OCI-LY3 (cell line): ENCODE measurements around the gene LAMC3.

Experiments
- H2AFZ ChIP-seq: fragments of 200-600, 300-600 bp; shearing (Covaris generic); 2 replicates; pipeline ENCODE4 v1.6.0; 2014; ENCODE audit warnings: antibody characterized with exemption, low read depth, low read length
- H3K27ac ChIP-seq: fragments of 200-600, 300-600 bp; sonication (generic); 2 replicates; pipeline ENCODE4 v1.5.1; 2014; ENCODE audit warnings: mild to moderate bottlenecking, low read length, moderate library complexity, mixed read lengths
- H3K27me3 ChIP-seq: fragments of 200-600, 300-600 bp; sonication (generic); 2 replicates; pipeline ENCODE4 v1.6.1; 2014; ENCODE audit warnings: low read depth, low read length, mixed read lengths
- H3K36me3 ChIP-seq: fragments of 200-600, 300-600 bp; sonication (generic); replicated peaks from 2 replicates; pipeline ENCODE3; 2014; ENCODE audit warnings: low read depth, low read length, mixed read lengths
- H3K4me1 ChIP-seq: fragments of 300-600, 200-600 bp; sonication (generic); 2 replicates; pipeline ENCODE4 v1.6.1; 2014; ENCODE audit warnings: low read length, mixed read lengths
- H3K4me2 ChIP-seq: fragments of 200-600, 300-600 bp; sonication (generic); 2 replicates; pipeline ENCODE4 v1.6.1; 2014; ENCODE audit warnings: low read length, mixed read lengths
- H3K4me3 ChIP-seq: fragments of 300-600, 200-600 bp; sonication (generic); 2 replicates; pipeline ENCODE4 v1.5.1; 2014; ENCODE audit warnings: antibody characterized with exemption, mild to moderate bottlenecking, low read length, moderate library complexity
- H3K79me2 ChIP-seq: fragments of 300-600, 200-600 bp; shearing (Covaris generic); 2 replicates; pipeline ENCODE4 v1.6.1; 2014; ENCODE audit warnings: mild to moderate bottlenecking, low read length, mixed read lengths
- H3K9ac ChIP-seq: fragments of 300-600, 200-600 bp; shearing (Covaris generic); 2 replicates; pipeline ENCODE4 v1.6.0; 2014; ENCODE audit warnings: mild to moderate bottlenecking, low read length, moderate library complexity
- H3K9me3 ChIP-seq: fragments of 200-600, 300-600 bp; shearing (Covaris generic); 2 replicates; pipeline ENCODE4 v1.6.1; 2014; ENCODE audit warnings: low read length, mixed read lengths; ENCODE audit not compliant: insufficient read depth
- H4K20me1 ChIP-seq: fragments of 200-600, 300-600 bp; sonication (generic); 2 replicates; pipeline ENCODE4 v1.6.1; 2016; ENCODE audit warnings: low read length, mixed read lengths; ENCODE audit not compliant: insufficient read depth
- EZH2phosphoT487 ChIP-seq: fragments of 200-600 bp; shearing (Covaris generic); IDR thresholded peaks from 2 replicates; pipeline ENCODE4 v1.6.1; 2018; ENCODE audit warnings: antibody characterized with exemption, mixed run types, low read depth
- TF ChIP-seq, protein P1 (sequence below): fragments of 200-600, 300-600 bp; sonication (generic); IDR thresholded peaks from 2 replicates; pipeline ENCODE4 v1.5.1; 2014; ENCODE audit warnings: antibody characterized with exemption, low read length, low read depth

LAMC3 gene

DNA sequence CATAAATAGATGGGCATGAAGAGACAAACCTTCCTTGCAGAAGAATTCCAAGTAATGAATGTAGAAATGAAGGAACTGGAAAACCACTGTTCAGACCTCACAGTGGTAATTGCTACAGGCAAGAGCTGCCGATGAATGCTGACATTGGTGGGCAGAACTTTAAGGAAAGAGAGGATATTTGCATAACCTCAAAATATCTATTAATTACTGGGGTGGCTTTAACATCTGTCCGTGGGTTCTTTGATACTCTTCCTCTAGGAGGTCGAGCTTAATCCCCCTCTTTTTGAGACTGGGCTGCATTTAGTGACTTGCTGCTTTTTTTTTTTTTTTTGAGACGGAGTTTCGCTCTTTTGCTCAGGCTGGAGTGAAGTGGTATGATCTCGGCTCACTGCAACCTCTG lies 34.7 kb downstream of the LAMC3 start:
- Histone ChIP-seq H3K79me2 (no peaks in the 10 kb centered on the region), H3K36me3 (no peaks in the 10 kb centered on the region), H2AFZ (no peak overlapping the region), H3K4me1 (peaks cover 38% of the 10 kb centered on the region), H3K4me3 (peak overlapping the region; percentile 54), H3K9ac (peak overlapping the region; percentile 72), H3K27me3 (no peaks in the 10 kb centered on the region), H3K9me3 (no peaks in the 10 kb centered on the region), H3K27ac (peak overlapping the region; percentile 96), H4K20me1 (no peaks in the 10 kb centered on the region), H3K4me2 (peak overlapping the region; percentile 78)
- no peak for TF ChIP-seq EZH2phosphoT487
- TF ChIP-seq, protein P1, sequence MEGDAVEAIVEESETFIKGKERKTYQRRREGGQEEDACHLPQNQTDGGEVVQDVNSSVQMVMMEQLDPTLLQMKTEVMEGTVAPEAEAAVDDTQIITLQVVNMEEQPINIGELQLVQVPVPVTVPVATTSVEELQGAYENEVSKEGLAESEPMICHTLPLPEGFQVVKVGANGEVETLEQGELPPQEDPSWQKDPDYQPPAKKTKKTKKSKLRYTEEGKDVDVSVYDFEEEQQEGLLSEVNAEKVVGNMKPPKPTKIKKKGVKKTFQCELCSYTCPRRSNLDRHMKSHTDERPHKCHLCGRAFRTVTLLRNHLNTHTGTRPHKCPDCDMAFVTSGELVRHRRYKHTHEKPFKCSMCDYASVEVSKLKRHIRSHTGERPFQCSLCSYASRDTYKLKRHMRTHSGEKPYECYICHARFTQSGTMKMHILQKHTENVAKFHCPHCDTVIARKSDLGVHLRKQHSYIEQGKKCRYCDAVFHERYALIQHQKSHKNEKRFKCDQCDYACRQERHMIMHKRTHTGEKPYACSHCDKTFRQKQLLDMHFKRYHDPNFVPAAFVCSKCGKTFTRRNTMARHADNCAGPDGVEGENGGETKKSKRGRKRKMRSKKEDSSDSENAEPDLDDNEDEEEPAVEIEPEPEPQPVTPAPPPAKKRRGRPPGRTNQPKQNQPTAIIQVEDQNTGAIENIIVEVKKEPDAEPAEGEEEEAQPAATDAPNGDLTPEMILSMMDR = no peak

DNA sequence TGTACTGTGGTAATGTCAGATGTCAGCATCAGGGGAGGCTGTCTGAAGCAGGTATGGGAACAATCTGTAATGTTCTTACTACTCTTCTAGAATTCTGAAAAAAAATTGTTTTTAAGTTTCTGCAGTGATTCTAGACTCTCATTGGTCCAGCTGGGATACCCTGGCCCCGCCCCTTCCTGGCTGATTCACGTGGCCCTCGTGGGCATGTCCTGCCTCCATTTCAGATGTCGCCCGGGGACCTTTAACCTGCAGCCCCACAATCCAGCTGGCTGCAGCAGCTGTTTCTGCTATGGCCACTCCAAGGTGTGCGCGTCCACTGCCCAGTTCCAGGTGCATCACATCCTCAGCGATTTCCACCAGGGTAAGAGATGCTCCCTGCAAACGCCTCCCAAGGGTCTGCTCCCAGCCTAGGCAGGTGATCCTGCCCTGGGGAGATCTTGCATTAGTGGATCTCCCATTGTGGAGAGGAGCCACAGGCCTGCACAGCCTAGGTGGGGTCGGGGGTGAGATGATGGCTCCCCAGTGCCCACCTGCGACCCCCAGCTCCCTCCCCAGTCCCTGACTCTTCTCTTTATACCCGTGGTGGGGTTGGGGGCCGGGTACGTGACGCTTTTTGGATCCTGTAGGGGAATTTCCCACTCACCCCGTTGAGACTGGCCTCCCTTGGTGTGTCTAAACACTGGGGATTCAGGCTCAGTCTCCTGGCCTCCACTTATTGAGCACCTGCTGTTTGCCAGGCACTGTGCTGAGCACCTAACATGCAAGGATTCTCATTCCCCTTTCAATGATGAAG lies 36.5 kb downstream of the LAMC3 start:
- Histone ChIP-seq H3K27me3 (no peaks in the 10 kb centered on the region), H3K9me3 (no peaks in the 10 kb centered on the region), H3K79me2 (no peaks in the 10 kb centered on the region), H2AFZ (peak overlapping the region; percentile 50), H3K4me2 (peak overlapping the region; percentile 87), H4K20me1 (no peaks in the 10 kb centered on the region), H3K4me1 (peaks cover 38% of the 10 kb centered on the region), H3K4me3 (peak overlapping the region; percentile 79), H3K27ac (peak overlapping the region; percentile 96), H3K9ac (peak overlapping the region; percentile 50; the same call in 1 of the 2 replicates), H3K36me3 (peaks cover 5% of the 10 kb centered on the region)
- TF ChIP-seq EZH2phosphoT487 = no peak
- TF ChIP-seq, protein P1 = no peak

DNA sequence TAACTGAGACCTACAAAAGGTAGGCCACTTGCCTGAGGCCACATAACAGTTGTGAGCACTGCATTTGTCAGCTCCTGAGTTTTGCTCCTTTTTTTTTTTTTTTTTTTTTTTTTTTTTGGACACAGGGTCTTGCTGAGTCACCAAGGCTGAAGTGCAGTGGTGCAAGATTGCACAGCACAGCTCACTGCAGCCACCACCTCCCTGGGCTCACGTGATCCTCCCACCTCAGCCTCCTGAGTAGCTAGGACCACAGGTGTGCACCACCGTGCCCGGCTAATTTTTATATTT lies 37.1 kb downstream of the LAMC3 start:
- TF ChIP-seq EZH2phosphoT487 = no peak
- TF ChIP-seq, protein P1 = no peak
- Histone ChIP-seq H3K36me3 (peaks cover 5% of the 10 kb centered on the region), H3K27ac (peak overlapping the region; percentile 96), H3K4me3 (peak overlapping the region; percentile 79), H4K20me1 (no peaks in the 10 kb centered on the region), H3K9ac (peak overlapping the region; percentile 50; the same call in 1 of the 2 replicates), H3K27me3 (no peaks in the 10 kb centered on the region), H3K4me1 (peaks cover 38% of the 10 kb centered on the region), H3K79me2 (no peaks in the 10 kb centered on the region), H3K4me2 (peak overlapping the region; percentile 87), H2AFZ (no peak overlapping the region), H3K9me3 (no peaks in the 10 kb centered on the region)

DNA sequence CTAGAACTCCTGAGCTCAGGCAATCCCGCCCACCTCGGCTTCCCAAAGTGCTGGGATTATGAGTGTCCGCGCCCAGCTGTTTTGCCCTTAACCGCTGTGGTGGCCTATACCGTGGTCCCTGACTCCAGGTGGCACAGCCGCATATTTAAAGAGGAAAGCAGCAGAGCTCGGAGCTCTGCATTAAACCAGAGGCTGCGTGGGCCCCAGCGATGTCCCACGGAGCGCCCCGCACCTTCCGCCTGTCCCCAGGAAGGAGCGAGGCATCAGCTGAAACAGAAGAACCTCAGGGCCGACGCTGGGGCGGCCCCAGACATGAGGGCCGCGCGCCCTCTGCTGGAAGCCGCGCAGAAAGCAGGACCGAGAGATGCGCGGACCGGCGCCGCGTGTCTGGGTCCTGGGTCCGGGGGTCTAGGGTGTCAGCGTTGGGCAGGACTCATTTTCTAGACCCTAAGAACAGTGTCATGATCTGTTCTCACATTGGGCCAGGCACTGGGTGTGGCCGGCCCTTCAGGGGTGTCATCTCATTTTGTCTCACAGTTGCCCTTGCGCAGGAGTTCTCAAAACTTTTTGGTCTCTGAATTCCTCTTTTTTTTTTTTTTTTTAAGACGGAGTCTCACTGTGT lies 37.7 kb downstream of the LAMC3 start:
- H3K79me2 ChIP-seq = no peaks in the 10 kb centered on the region
- no peaks in the 10 kb centered on the region for H3K9me3 ChIP-seq
- H3K27ac ChIP-seq = no peak overlapping the region
- no peaks in the 10 kb centered on the region for H4K20me1 ChIP-seq
- H3K4me1 ChIP-seq = peaks cover 38% of the 10 kb centered on the region
- H3K4me2 ChIP-seq = peak overlapping the region; percentile 83
- no peaks in the 10 kb centered on the region for H3K27me3 ChIP-seq
- peak overlapping the region; percentile 32; the same call in 1 of the 2 replicates for H3K9ac ChIP-seq
- H2AFZ ChIP-seq = no peak overlapping the region
- peaks cover 5% of the 10 kb centered on the region for H3K36me3 ChIP-seq
- H3K4me3 ChIP-seq = peak overlapping the region; percentile 74
- no peak for TF ChIP-seq EZH2phosphoT487
- TF ChIP-seq, protein P1 = peak; percentile 92
